ENCODE results near the gene PTPRU.
"Not testable (repeated sequence)": the region's sequence is repeated elsewhere in the genome, so short reads cannot be mapped to it uniquely, and the experiment has no call there.

PTPRU gene

DNA sequence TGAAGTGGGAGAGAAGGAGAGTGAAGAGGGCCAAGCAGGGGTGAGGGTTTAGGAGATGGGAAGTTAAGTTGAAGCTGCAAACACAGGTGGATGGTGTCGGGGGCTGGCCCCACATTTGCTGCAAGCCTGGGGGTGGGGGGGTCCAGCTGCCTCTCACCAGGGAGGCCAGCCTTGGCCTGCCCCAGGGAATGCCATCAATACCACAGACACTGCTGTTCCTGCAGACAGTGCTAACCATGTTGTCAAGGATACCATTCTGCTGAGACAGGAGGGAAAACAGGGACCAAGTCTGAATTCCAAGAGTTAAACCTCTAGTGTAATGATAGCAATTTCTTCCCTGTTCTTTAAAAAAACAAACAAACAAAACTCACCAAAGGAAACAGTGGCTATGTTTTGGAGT, 13.6 kb upstream of the PTPRU start:
- DNase-seq, result no peak

DNA sequence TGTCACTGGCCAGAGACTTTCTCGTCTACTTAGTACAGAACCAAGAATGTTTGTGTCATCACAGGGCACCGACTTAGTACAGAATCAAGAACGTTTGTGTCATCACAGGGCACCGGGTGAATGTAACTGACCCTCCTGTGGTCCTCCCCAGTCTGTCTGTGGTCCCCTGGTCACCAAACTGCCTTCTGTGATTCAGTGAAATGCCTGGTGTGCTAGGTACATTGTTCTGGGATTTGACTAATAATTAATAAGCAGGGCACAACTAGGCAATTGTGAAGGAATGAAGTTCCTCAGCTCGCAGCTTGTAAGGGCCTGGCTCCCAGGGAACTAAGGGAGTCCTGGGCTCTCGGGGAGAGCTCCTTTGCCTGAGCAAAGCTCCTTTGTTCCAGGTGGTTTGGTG, 12.8 kb upstream of the PTPRU start:
- DNase-seq, result no peak

DNA sequence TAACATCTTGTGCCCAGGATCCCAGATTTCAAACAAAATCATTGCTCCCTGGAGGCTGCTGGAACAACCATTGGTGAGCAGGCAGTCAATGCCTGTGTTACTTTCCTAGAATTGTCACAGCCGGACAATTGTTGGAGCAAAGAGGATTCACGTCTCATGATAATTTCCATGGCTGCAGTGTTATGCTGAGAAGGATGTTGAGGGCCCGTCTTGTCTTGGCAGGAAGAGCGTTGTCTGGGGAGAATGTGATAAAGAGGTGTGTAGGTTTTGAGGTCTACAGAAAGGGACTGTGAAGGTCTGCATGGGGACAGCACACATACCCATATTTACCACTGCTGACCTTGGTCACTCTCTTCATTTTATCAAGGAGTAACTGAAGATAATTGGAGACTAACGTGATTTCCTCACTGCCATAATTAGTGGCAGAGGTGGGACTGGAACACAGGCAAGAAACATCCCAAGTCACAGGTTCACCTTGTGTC, 11.9 kb upstream of the PTPRU start:
- no peak for DNase-seq

DNA sequence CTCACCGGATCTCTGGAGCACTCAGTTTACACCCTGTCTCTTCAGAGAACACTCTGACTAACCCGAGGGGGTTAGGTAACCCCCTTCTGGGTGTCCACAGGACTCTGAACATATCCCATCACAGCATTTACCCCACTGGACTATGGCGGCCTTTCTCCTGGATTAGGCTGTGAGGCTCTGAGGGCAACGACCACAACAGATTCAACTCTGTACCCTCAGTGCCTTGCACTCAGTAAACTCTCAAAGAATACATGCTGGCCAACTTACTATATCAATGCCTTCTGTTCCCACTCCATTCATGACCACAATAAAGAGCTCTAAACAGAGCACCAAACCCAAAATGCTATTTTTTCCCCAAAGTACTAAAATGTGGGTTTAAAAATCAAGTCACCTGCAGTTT, 11.0 kb upstream of the PTPRU start:
- no peak for DNase-seq

DNA sequence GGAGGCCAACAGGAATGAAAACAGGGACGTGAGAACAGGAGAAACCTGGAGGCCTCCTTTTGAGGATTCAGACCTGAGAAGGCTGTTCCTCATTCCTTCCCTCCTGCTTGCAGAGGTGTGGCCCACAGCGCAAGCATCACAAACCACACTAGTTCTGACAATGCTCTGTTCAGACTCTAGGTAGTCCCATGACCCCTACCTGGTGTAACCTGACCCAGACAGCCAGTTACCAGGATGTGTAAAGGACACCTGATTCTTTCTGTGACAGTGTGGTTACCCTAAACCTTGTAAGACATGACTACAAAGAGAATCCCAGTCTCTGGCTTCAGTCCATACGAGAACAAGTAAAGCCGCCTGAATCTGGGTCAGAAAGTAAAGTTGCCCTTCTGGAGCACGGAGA, 8.8 kb upstream of the PTPRU start:
- no peak for DNase-seq

DNA sequence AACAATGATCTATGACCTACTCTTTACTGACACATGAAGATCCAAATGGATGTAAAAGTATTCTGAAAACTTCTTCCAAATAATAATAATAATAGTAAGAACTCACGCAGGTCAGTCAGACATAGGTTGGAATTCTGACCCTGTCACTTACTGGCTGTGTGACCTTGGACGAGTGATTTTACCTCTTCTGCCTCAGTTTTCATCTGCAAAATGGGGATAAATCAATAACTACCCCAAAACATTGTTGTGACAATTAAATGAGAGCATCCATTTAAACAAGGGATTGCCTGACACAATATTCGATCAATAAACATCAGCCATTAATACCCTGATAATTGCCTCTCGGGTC, 6.1 kb upstream of the PTPRU start:
- no peak for DNase-seq

DNA sequence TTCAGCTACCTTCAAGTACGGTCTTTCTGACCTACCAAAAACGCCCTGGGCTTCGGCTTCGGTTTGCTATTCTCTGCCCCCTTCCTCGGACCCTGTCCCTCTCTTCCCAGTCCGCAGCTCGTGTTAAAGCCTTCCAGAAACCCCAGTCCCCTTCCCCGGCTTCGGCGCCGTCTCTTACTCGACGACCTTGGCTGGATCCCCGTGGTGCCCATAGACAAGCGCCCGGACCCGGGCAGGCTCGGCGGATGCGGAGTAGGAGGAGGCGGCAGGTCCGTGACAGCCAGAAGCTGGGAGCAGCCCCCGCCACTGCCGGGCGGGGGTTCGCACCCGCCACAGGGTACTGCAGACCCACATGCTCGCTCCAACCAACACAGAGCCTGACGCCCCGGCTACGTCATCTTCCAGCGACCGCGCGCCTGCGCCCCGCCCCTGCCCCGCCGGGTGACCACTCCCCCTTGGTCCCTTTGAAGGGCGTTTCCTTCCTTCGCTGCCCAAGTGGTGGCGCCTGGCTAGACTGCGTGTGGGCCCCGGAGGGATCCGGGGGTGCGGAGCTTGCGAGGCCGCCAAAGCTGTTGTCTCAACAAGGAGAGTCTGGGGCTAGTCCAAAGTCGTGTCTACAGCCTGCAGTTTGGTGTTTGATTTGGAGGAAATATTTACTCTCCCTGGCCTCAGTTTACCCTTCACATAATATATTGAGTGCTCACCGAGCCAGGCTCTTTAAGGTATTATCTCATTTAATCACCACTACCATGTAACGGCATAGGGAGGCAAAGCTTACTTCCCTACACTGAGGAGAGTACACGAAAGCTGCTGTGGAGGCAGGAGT, 5.6 kb upstream of the PTPRU start, which contains the start of gene MECR:
TSS of gene MECR (minus strand) at position 382 of the 826 bp plus-strand sequence. CDS start at position 354, 28 bp downstream.
- peak; percentile 67 for DNase-seq

DNA sequence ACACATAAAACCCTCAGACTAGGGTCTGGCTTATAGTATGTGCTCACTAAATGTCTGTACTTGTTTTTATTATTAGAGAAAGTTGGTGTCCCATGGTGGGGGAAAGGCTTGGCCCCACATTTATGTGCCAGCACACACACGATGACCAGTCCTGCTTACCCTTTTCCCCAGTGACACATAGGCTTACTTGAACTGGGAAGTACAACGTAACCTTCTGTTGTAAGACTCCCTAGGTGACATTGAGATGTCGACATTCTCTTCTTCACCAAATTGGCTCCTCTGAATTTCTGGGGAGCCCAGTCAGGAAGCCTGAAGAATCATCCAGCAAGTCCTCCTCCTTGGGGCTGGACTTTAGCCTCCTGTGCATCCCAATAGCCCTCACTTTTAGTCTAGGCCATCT, 3.9 kb upstream of the PTPRU start:
- DNase-seq, result no peak

DNA sequence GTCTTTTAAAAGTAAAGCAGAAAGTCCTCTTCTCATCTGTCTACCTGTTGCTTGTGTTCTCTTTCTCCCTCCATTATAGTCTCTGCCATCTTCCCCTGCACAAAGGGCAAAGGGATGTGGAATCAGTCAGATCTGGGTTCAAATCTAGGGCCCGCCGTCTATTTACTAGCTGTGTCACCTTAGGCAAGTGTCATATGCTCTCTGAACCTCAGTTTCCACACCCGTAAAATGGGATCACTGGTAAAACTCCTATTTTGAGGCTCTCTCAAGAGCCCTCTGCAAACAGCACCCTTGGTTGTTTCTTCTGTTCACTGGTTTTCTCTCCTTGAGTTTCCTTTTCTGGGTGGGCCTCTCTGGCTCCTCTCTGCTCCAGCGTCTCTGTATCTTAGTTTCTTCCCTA, 2.6 kb upstream of the PTPRU start:
- DNase-seq, result no peak

DNA sequence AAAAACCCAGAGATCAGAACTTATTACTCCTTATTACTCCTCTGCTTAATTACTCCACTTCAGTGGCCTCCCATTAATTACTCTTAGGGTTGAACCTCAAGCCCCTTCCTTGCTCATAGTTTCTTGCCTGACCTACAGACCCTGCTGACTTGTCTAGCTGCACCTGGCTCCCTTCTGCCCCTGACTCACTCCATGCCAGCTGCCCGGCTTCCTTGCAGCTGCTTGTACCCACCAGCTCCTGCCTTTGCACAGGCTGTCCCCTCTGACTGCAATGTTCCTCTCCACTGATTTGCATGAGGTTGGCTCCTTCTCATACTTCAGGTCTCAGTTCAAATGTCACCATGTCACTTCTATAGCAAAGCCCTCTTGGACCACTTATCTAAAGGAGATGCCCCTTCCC, 1.9 kb upstream of the PTPRU start:
- no peak for DNase-seq

DNA sequence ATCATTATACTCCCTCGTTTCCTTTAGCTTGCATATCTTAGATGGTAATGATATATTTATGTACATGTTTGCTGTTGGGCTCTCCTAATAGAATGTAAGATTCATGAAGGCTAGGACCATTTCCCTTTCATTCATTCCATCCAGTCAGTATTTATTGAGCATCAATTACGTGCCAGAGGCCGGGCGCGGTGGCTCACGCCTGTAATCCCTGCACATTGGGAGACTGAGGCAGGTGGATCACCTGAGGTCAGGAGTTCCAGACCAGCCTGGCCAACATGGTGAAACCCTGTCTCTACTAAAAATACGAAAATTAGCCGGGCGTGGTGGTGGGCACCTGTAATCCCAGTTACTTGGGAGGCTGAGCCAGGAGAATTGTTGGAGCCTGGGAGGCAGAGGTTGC, 1.4 kb upstream of the PTPRU start:
- not testable (repeated sequence) for DNase-seq

DNA sequence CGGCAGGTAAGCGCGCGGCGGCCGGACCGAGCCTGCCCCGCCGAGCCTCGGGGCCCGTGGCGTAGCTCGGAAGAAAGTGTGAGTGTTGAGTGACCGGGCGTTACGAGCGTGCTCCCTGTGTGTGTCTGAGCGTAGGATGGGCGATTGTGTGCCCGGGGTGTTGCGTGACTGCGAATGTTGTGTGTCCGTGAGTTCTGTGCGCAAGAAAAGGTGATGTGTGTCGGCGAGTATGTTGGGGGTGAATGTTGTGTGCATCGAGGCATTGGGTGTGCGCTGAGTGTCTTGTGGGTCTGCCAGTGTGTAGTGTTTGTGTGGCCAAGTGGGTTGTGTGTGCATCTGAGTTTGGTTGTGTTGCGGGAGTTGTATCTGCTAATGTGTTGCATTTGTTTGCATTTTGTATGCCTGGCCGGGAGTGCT, 398 bp downstream of the PTPRU start:
- DNase-seq, result no peak

DNA sequence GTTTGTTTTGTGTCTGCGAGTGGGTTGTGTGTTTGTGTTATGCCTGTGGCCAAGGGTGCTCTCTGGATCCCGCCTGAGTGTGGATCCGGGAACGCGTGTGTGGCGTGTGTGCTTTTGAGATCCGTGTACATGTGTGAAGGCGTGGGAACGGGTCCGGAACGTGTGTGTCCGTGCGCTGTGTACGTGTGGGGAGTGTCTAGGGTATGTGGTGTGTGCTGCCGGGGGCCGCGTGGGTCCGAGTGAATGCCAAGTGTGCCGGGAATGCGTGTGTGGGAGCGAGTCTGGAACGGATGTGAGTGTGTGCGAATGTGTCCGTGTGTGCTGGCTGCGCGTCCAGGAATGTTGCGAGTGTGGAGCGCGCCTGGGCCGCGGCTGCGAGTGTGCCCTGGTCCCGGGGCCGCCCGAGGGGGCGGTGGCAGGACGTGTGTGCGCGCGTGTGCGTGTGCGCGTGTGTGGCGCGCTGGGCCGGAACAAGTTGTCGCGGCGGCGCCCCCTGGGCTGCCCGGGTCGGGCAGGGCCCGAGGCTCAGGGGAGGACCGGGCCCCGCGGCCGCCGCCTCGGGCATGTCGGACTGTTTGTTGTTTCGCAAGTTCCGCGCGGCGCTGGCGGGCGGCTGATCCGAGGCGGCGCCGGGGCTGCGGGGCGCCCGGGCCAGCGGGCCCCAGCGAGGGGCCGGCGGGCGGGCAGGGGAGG, 953 bp downstream of the PTPRU start:
- DNase-seq, result no peak

DNA sequence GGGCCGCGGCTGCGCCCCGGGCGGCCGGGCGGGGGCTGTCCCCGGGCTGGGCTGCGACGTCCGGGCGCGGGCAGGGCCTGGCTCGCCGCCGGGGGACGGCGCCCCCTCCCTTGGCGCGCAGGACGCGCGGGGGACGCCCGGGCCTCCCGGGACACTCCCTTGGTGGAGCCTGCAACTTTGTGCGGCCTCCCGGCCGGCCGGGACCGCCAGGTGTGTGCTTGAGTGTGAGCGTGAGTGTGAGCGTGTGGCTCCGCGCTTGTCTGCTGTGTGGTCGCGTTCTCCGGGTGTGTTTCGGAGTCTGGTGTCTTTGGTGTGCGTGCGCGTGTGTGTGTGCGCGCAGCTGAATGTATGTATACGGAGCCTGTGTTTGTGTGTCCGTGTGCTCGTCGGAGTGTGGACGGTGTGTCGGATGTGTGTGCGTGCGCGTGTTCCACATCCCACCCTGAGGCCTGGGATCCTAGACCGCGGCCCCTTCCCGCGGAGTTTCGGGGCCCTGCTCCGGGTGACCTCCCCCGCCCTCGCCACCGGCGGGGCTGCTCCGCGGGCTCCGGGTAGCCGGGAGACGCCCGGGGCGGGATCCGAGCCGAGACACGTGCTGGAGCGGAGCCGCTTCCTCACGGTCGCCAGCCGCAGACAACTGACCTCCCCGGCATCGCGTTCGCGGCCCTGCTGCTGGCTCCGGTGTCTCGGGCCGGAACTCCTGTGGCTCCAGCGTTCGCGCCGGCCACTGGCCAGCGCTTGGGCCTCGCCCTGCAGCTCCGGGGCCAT, 1.7 kb downstream of the PTPRU start:
- DNase-seq, result no peak

DNA sequence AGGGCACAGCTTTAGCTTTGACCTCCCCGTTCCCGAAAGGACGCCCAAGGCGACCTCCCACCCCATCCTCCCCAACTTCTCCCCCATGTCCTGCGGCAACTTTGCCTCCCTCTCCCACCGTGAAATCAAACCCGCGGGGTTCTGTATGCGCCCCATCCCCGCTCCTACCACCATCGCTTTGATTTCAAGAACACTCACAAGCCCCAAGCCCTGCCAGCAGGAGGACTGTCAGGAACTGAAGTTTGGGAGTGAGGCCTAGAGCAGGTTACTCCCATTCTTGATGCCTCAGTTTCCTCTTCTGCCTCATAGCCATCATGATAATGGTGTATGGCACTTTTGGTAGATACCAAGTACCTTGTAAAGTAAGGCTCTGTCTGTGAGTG, 2.3 kb downstream of the PTPRU start:
- DNase-seq, result no peak

DNA sequence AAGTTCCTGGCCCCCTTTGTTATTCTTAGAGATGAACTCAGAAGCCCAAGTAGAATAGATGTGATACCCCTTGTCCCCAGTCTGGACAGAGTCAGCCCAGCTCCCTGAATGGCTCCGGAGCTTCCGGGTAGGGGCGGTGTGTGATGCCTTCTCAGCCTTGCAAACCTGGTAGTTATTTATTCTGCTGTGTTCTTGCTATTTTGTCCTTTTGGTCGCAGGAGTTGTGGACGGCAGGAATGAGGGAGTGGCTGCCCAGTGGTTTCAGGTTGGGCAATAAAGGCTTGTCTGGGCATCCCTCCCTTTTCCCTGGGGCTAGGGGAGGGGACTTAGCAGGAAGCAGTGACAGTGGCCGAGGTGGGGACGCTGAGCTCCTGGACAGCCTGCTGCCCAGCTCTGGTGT, 2.8 kb downstream of the PTPRU start:
- no peak for DNase-seq

DNA sequence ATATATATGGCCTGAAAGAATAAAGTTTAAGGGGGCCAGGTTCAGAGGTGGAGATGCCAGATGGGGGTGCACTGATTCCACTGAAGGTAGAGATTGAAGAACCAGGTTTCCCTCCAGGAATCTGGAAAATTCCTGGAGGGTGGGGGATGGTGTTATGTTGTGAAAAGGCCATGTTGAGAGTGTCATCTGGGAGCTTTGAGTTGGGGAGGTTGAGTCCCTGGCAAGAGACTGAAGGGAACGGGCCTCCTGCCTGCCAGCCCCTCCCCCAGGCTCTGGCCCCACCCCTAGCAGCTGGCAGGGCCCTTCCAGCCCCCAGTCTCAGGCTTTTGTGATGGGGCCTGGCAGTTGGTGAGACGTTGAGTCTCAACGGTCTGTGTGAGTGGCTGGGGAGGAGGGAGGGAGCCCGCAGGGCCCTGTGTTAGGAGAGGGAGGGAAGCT, 4.1 kb downstream of the PTPRU start:
- DNase-seq, result no peak

DNA sequence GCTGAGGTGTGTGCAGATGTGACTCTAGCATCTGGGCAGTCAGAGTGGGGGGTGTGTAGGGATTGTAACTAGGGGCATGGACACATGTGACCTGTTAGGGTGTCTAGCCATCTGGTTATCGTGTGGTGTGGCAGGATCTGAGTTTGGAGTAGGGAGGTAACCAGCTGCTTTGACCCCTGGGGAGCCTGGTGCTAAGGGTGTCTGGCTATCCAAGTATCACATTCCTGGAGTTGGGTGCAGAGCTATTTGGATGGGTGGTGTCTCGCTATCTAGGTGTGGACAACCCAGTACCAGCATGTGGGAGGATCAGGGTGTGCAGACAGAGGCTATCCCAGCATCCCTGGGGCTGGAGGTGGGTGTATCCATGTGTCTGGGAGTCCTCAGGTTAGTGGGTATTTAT, 4.7 kb downstream of the PTPRU start:
- no peak for DNase-seq

DNA sequence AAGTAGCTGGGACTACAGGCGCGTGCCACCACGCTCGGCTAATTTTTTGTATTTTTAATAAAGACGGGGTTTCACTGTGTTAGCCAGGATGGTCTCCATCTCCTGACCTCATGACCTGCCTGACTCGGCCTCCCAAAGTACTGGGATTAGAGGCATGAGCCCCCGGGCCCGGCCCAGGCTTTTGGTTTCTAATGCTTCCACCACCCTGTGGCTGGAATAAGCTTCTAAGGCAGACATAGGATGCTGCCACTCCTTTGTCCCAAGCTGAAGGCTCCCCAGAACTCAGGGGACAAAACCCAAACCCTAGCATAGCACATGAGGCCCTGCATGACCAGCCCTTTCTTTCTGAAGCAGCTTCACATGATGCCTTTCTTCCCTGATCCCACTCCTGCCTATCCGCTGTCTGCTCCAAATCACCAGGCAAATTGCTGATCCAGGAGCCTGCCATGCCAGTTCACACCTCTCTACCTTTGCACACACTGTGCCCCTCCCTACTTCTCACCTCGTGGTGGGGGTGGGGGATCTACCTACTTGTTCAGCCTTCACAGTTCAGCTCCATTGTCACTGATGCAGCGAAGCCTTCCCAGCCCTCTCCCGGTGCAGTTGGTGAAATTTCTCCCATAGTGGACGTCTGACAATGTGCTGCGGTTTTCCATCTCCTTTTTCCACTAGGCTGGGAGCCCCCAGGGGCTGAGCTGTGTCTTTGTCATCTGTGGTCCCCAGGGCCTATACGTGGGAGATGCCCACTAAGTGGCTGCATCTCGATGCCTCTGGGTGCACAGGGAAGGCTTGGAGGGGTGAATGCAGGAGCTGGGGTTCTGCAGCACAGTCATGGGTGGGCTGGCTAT, 6.9 kb downstream of the PTPRU start:
- DNase-seq, result no peak

DNA sequence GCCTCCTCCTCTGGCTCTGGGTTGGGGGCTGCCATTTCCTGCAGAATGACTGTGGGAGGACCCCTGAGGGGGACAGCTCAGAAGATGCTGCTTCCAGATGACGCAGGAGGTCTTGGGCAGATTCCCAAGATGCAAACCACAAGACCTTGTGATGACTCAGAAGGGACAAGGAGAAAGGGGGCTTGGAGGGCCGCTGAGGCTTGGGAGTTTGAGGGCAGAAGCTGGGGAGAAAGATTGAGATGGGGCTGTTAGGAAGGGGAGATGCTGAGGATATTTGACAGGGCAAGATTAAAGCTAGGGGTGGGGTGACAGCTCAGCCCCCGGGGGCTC, 7.5 kb downstream of the PTPRU start:
- no peak for DNase-seq

DNA sequence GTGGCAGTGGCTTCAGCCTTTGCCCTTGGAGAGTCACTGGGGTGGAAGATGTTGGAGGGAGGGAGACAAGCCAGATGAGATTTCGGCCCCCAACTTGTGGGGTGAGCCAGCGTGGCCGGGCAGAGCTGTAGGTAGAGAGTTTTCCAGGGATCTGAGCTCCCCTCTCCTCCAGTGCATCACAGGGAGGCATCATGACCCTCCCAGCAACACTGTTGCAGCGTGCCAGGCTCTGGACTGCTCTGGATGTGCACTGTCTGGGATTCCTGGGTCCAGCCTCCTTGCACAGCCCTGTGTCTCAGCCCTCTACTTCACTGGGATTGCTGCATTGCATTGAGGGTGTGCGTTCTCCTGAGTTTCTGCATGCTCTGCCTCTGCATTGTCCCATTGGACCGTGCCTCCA, 8.9 kb downstream of the PTPRU start:
- no peak for DNase-seq

DNA sequence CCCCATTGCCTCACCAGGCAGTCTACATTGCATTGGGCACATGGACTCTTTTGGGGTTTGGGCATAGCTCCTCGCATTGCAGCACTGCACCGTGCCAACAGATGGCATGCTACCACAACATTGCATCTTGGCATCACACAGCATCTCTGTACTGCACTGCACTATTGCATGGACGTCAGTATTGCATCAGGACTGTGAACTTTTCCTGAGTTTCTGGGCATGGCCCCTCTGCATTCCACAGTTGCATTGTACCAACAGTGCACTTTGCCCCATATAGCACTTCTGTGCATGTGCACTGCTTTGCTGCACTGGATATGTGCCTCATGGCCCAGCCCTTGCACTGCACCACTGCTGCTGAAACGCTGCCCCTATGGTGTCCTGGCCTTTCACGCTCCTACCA, 9.6 kb downstream of the PTPRU start:
- peak; percentile 27 for DNase-seq

DNA sequence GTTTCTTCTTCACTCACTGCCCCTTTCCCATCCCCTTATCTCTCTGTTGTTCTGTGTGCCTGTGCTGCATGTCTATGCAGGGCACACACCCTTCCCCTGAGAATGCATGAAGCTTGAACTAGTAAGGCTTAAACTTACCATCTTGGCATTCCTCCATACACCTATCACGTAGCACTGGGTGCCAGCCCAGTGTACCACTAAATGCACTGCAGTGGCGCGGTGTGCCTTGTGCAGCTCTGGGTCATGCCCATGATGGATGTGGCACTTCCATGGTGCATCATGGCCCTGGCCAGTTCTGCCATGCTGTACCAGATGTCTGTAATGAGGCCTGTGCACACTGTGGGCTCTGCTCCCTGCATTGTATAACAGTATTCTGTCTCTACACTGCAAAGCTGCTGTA, 10.7 kb downstream of the PTPRU start:
- no peak for DNase-seq

Measured in NCI-H510A treated with DMSO at 0.1 percent for 48 hours (cell line).